Endometrium (tissue), 2 donors: ENCODE data around the gene SASH3.

Experiments
- FAIRE-seq: peaks from 2 replicates; lab custom pipeline; 2012; peaks lifted over from hg19 to GRCh38; lab: Jason Lieb, UNC
- donor health status: control.
- donor health status: control.

Gene SASH3

DNA sequence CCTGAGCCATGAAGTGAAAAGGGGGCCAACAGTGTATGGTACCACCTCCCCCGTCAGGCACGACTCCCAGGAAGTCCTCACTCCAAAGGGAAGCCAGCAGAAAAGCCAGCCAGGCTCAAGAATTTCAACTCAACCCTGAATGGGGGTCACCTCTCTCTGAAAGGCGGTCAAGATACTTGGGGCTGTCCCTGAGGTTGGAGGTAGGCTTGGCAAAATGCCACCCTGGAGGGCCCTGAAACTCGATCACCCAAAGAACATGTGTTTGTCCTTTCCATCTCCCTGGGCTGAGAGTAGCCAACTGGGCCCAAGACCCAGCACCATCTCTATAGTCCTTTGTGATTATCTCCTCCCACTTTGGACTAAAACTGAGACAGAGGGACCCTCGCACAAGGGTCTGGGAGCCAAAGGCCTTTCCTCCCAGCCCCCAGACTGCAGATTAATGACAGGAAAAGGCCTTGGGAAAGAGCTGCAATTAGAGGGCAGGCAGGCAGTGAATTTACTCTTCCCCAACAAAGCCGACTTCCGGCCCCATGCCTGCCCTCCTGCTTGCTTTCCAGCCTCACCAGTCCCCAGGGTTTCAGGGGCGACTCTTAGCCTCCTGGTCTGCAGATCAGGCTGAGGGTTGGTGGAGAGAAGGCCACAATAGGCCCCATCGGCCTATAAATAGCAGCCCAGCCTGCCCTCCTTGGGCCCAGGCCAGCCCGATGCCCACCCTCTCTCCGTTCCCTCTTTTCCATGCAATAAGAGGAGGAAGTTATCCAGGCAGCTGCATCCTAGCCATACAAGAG is 5.6 kb downstream of the SASH3 start:
- no peak for FAIRE-seq

DNA sequence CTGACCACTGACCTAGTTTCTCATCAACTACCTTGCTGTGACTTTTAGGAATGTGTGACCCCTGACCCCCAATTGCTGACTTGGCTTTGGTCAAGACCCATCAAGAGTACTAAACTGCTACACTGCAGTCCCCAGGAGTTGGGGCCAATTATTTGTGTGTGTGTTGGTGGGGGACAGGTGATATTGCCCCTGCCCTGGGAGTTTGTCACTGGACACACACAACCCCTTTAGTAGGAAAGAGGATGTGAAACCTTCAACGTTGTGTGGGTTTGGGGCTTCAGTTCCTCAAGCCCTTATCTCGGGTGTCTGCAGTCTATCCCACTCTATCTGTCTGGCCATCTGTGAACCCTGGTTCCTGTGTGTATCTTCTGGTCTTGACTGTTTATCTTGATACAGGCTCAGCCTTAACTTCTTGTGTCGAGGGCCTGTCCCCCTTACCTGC is 6.5 kb downstream of the SASH3 start:
- FAIRE-seq, result no peak

DNA sequence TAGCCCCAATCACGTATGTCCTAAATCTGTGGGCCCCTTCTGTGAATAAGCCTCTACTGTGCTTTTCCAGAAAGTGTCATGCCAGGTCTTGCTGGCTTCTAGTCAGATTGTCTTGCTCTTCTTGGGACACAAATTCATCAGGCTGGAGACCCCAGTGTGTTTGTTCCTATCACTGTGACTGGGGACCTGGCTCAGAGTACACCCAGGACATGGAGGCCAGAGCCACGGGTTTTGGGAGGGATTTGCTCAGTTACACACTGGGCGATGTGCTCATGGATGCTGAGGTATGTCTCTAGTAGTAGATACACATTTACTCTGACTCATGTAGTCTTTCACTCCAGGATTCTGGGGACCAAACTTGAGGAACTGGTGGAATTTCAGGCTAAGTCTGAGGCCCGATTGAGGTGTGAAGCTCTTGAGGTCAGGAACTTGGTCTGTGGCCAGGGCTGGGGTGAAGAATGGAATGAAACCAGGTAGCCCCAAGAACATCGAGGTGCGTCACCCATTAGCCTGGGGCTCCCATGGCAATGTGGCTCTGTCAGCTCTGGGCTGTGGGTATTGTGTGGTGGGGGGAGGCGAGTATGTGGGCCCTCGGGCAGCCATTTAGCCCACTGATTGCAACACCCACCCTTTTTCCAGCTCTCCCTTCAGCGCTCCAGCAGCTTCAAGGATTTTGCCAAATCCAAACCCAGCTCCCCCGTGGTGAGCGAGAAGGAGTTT is 7.7 kb downstream of the SASH3 start:
- FAIRE-seq, result no peak

DNA sequence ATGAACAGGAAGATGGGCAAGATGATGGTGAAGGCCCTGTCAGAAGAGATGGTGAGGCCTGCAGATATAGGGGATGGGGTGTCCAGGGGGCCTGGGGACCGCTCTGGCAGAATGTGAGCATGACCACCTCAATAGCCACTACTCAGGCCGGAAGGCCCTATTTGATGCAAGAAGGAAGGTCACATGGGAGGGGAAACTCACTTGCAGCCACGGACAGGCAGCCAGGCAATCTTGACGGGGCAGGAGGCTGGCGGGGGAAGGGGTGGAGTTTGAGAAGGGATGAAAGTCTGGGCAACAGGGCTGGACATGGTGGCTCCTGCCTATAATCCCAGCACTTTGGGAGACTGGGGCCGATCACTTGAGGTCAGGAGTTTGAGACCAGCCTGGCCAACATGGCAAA is 8.8 kb downstream of the SASH3 start:
- no peak for FAIRE-seq

DNA sequence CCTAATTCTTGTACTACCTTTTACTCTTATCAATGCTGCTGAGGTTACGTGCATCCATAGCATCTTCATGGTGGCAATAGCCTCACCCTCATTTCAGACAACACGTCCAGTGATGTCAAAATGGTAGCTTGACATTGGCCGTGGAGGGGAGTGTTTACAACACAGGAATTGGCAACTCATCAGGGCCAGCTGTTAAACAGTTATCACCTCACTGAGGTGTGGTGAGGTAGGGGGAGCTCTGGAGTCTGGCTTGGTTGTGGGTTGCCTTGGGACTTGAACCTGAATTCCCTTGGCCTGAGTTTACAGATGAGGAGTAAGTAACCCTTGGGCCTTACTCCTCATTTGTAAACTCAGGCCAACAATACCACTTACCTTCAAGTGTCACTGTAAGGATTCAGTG is 10.4 kb downstream of the SASH3 start:
- no peak for FAIRE-seq

DNA sequence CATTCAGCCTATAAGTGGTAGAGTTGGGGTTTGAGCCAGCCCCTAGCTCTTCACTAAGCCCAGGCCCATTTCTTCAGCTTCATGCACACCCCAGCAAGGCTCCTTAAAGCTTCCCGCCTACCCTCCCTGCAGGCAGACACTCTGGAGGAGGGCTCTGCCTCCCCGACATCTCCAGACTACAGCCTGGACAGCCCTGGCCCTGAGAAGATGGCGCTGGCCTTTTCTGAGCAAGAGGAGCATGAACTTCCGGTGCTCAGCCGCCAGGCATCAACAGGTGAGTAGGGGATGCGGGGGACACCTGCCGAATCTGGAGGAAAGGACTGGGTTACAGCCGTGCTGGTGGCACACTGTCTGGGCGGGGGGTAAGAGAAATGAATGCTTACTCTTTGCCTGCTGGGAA is 11.1 kb downstream of the SASH3 start:
- no peak for FAIRE-seq

DNA sequence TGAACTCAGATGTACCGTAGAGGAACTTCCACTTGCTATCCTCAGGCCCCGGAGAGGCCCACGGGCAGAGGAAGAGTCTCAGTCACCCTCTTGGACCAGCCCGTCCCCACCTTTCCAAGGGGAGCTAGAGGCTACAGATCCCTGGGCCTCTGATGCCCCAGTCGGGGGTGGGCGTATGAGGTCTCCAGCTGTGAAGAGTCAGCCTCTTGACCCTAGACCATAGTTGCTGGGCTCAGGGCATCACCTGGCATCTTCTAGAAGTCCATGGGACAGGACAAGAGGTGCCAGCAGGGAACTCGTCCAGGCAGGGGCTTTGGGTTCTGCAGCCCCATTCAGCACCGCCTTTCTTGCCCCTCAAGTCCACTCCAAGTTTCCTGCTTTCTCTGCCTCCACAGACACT is 11.6 kb downstream of the SASH3 start:
- FAIRE-seq, result no peak

DNA sequence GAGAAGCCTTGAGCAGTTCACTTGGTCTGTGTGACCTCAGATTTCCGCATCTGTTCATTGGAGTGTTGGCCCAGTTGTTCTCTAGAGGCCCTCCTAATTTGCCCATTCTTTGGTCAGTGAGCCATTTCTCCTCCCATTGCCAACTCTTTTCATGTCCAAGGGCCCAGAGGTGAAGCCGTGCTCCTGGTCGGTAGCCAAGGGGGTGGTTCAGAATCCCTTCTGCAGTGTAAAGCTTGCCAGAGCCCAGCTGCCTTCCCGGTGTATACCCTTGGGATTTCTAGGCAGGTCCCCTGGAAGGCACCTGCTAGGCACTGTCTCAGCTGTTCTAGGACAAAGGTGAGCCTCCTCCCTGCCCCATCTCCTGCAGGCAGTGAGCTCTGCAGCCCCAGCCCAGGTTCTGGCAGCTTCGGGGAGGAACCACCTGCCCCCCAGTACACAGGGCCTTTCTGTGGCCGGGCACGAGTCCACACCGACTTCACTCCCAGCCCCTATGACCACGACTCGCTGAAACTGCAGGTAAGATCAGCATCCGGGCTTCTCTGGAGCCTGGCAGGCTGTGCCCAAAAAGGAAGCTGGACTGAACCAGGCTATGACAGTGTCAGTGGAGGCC is 12.3 kb downstream of the SASH3 start:
- FAIRE-seq, result no peak

DNA sequence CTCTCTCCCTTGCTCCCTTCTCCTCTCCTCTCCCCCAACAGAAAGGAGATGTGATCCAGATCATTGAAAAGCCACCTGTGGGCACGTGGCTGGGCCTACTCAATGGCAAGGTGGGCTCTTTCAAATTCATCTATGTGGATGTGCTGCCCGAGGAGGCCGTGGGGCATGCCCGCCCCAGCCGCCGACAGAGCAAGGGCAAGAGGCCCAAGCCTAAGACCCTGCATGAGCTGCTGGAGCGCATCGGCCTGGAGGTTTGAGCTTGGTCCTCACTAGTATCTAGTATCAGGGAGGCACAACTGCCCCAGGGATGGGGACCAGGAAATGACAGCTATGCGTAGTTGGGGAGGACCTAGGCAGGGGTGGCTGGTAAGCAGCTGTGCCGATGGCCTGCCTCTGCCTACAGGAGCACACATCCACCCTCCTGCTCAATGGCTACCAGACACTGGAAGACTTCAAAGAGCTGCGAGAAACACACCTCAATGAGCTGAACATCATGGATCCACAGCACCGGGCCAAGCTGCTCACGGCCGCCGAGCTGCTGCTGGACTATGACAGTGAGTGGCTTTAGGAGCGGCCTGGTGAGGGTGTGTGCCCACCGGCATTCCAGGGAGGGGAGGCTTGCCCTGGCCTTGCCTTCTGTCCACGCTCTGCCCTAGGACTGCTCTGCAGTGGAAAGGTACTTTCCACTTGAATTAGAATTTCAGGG is 13.0 kb downstream of the SASH3 start:
- FAIRE-seq, result no peak

DNA sequence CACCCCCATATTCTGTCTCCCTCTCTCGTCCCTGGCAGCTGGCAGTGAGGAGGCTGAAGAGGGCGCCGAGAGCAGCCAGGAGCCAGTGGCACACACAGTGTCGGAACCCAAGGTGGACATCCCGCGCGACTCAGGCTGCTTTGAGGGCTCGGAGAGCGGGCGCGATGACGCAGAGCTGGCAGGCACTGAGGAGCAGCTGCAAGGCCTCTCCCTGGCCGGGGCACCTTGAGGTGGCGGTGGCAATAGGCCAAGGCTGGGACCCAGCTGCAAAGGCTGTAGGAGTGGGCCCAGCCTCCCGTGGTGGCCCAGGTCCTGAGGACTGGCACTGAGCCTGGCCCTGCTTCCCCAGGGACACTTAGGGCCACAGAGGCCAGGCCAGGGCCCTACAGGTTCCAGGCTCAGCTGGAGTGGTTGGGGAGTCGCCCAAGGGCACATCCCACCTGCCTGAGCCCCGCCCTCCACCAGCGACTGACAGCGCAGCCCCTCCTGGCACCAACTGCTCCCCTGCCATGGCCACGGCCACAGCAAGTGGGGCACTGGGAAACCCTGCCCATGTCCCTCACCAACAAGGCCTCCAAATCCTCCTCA is 13.9 kb downstream of the SASH3 start:
- no peak for FAIRE-seq

DNA sequence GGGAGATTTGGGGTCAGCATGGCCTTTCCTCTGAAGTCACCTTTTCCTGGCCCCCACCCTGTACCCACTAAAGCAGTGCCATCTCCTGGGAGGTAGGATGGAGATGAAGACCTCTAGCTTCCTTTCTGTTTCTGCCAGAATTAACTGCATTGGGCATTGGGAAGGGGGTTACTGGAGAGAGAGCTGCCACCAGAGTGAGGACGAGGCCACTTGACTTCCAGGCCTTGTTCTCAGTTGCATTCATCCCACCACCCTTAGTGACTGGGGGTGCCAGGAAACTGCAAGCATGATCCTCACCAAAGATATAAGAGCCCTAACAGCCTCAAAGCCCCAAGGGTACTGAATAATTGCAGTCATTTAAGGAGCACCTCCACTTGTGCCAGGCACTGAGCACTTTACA is 15.8 kb downstream of the SASH3 start:
- no peak for FAIRE-seq

DNA sequence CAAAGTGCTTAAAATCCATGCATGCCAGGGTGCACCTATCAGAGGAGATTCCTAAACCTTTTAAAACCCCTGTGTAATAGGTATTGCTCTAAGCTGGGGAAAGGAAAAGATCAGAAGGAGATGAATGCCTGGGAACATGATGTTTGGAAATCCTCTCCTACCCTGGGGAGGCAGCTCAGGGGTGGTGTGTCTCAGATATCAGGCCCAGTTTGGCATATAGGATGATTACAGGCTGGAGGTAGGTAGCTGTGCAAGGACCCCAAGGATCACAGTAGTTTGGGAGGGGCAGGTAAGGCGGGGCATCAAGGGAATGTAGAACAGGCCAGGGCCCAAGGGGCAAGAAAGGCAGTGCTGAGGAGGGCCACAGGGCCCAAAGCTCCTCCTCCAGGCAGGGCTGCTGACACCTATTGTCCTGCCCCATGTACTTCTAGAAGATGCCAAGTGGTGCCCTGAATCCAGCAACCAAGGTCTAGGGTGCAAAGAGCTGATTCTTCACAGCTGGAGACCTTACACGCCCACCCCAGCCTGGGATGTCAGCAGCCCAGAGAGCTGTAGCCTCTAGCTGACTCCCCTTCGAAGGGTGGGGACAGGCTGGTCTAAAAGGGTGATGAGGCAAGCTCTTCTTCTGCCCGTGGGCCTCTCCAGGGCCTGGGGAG is 17.6 kb downstream of the SASH3 start:
- FAIRE-seq, result no peak

DNA sequence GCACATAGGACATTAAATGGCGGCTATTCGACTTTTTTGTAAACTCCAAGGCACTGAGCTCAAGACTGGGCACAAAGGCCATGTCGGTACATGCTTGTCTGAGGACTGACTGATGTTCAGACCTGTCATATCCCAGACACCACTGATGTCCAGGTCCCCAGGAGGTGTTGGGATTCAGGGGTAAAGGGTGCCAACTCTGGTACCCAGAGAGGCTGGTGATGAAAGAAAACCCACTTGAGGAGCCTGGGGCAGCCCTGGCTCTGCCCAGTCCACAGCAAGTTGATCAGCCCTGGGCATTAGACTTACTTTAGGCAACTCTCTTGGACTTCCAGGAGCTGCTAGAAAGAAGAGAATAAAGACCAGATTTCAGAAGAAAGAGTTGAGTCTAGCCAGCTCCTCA is 18.7 kb downstream of the SASH3 start:
- FAIRE-seq, result no peak

DNA sequence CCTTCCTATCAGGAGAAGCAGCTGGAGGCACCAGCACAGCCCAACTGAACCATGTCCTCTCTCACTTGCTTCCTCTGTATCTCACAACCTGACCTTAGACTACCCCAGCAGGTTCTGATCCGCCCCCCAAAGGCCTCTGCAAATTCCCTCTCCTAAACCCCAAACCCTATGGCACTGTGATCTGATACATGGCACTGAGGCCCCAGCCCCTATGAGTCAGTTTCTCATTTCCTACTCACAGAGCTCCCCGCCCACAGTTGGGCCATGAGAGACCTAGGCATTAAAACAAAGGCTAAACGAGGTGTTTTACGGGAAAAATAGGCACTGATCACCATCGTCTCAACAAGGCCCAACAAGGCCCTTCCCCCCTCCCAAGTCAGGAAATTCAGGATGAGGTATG is 19.1 kb downstream of the SASH3 start:
- no peak for FAIRE-seq

DNA sequence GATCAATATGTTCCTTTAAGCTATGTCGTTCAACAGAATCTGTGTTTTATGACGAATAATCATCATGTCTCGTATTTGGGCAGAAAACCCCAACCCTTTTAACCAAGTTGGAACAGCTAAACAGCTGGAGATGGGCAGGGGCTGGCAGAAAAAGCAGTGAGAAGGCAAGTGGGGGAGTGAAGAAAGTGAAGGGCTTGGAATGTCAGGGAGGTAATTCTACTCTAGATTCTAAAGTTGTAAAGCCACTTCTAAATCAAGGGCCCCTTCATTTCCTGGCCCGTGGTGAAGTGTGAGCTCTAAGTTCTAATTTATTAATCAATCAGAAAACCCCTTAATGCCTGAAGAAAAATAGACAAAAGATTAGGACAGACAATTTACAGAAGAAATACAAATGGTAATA is 20.4 kb downstream of the SASH3 start:
- no peak for FAIRE-seq

DNA sequence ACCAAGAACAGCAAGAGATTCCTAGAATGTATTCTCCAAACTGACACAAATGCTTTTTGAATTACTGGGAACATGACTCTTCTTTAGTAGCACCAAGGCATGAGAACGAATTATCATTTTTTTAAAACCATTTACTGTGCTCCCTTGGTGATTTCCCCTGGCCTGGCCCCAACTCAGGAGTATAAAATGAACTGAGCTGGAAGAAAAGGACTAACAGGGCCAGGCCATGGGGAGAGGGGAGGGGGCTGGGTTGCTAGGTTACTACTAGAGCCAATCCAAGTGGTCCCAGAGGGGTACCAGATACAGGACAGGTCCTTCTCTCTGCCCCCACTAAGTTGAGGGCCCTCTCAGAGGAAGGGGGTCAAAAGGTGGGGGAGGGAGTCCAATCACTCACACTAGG is 23.1 kb downstream of the SASH3 start:
- FAIRE-seq, result no peak

DNA sequence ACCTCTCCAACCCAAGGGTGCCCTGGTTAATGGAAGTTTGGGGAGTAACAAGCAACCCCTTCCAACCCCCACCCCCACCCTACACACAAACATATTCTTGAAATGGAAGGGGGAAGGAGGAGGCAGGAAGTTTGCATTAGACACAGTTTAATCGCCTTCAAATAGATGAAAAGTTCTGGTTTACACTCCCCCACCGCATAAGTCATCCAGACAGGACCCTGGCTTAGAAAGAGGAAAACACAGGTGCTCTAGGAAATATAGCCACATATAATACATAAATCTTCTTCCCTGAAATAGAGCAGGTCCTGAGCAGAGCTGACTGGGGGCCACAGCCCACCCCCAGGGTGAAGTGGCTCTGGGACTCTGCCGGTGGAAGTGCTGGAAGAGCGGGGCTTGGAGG is 25.1 kb downstream of the SASH3 start:
- no peak for FAIRE-seq

DNA sequence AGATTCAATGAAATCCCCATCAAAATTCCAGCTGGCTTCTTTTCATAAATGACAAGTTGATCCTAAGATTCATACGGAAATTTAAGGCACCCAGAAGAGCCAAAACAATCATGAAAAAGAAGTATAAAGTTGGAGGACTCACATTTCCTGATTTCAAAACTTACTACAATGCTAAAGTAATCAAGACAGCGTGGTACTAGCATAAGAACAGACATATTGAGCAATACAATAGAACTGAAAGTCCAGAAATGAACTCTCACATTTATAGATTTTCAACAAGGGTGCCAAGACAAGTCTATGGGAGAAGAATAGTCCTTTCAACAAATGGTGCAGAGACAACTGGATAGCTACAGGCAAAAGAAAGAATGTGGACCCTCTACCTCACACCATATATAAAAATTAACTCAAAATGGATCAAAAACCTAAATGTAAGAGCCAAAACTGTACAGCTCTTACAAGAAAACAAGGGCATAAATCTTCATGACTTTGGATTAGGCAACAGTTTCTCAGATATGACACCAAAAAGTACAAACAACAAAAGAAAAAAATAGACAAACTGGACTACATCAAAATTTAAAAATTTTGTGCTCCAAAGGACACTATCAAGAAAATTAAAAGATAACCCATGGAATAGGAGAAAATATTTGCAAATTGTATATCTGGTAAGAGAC is 28.5 kb downstream of the SASH3 start:
- no peak for FAIRE-seq

DNA sequence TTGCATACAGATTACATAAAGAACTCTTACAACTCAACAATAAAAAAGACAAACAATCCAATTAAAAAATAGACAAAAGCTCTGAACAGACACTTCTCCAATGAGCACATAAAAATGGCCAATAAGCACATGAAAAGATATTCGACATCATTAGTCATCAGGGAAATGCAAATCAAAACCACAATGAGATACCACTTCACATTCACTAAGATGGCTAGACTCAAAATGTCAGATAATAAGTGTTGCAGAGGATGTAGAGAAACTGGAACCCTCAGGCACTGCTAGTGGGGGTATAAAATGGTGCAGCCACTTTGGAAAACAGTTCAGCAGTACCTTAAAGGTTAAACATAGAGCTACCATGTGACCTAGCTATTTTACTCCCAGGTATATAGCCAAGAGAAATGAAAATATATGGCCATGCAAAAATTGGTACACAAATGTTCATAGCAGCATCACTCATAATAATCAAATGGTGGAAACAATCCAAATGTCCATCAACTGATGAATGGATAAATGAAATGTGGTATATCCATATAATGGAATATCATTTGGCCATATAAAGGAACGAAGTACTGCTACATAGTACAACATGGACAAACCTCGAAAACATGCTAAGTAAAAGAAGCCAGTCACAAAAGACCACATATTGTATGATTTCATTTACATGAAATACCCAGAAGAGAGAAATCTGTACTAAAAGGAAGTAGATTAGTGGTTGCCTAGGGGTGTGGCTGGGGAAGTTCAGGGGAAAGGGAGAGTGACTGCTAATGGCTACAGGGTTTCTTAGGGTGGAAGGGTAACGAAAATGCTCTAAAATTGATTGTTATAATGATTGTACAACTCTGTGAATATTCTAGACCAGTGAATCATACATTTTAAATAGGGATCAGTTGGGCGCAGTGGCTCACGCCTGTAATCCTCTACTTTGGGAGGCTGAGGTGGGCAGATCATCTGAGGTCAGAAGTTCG is 29.4 kb downstream of the SASH3 start:
- no peak for FAIRE-seq
